ENCODE measurements around the gene NEURL1B.
"Not testable (repeated sequence)": the region's sequence is repeated elsewhere in the genome, so short reads cannot be mapped to it uniquely, and the experiment has no call there.

The NEURL1B gene

GRCh38 chr5:172648755-172649154, 7.7 kb downstream of the NEURL1B start:
- no peak for TF ChIP-seq CTCF (IDR thresholded peaks at IDR 0.05)
- H3K27ac ChIP-seq, result no peak overlapping the region
- no peaks in the 10 kb centered on the region for H3K9me3 ChIP-seq
- H3K27me3 ChIP-seq, result peaks cover 14% of the 10 kb centered on the region
- H3K36me3 ChIP-seq, result no peaks in the 10 kb centered on the region
- no peak overlapping the region for H3K4me3 ChIP-seq (ENCODE audit: low read depth in 1 of 2, low read length in 1 of 2)
- H3K4me1 ChIP-seq (ENCODE audit: control insufficient read depth in 1 of 2, insufficient read depth in 1 of 2, low read depth in 1 of 2, low read length in 1 of 2), result no peaks in the 10 kb centered on the region

DNA sequence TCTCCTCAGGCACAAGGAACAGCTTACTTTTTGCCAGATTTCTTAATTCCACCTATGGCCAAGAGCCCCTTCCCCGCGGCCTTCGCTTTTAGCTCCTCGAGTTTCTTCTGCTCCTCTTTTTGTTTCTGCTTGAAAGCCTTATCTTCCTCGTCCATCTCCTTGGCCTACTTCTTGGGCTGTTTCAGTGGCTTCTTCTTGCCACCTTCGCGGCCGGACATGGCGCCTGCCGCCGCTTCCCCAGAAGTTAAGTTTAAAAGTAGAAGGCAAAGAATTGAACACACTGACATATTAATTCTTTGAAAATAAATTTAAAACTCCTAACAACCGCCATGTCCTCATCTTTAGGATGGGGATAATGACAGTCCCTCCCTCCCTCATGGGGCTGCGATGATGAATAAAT, 15.4 kb downstream of the NEURL1B start:
- H3K27me3 ChIP-seq, result peaks cover 14% of the 10 kb centered on the region
- not testable (repeated sequence) for H3K36me3 ChIP-seq; H3K4me1 ChIP-seq (ENCODE audit: control insufficient read depth in 1 of 2, insufficient read depth in 1 of 2, low read depth in 1 of 2, low read length in 1 of 2)

GRCh38 chr5:172657524-172658233, 16.6 kb downstream of the NEURL1B start:
- H3K9me3 ChIP-seq; H3K4me1 ChIP-seq (ENCODE audit: control insufficient read depth in 1 of 2, insufficient read depth in 1 of 2, low read depth in 1 of 2, low read length in 1 of 2); H3K27ac ChIP-seq; H3K4me3 ChIP-seq (ENCODE audit: low read depth in 1 of 2, low read length in 1 of 2); H3K36me3 ChIP-seq: not testable (repeated sequence)
- H3K27me3 ChIP-seq, result peaks cover 14% of the 10 kb centered on the region

More for the DNA sequence above, 15.4 kb downstream of the NEURL1B start:
- not testable (repeated sequence) for H3K27ac ChIP-seq; H3K9me3 ChIP-seq; H3K4me3 ChIP-seq (ENCODE audit: low read depth in 1 of 2, low read length in 1 of 2)

- Histone ChIP-seq H3K27me3 (peaks cover 14% of the 10 kb centered on the region), H3K27ac (no peak overlapping the region), H3K4me3 (ENCODE audit: low read depth in 1 of 2, low read length in 1 of 2) (no peak overlapping the region), H3K9me3 (no peaks in the 10 kb centered on the region), H3K36me3 (no peaks in the 10 kb centered on the region), H3K4me1 (ENCODE audit: control insufficient read depth in 1 of 2, insufficient read depth in 1 of 2, low read depth in 1 of 2, low read length in 1 of 2) (no peaks in the 10 kb centered on the region)
- TF ChIP-seq CTCF (IDR thresholded peaks at IDR 0.05), result no peak
Measured at GRCh38 chr5:172658391-172658790, 17.3 kb downstream of the NEURL1B start.

GRCh38 chr5:172658961-172659501, 18.0 kb downstream of the NEURL1B start:
- Histone ChIP-seq H3K9me3 (no peaks in the 10 kb centered on the region), H3K36me3 (no peaks in the 10 kb centered on the region), H3K4me3 (ENCODE audit: low read depth in 1 of 2, low read length in 1 of 2) (no peak overlapping the region), H3K4me1 (ENCODE audit: control insufficient read depth in 1 of 2, insufficient read depth in 1 of 2, low read depth in 1 of 2, low read length in 1 of 2) (no peaks in the 10 kb centered on the region), H3K27me3 (peaks cover 14% of the 10 kb centered on the region), H3K27ac (no peak overlapping the region)
- no peak for TF ChIP-seq CTCF (IDR thresholded peaks at IDR 0.05)

DNA sequence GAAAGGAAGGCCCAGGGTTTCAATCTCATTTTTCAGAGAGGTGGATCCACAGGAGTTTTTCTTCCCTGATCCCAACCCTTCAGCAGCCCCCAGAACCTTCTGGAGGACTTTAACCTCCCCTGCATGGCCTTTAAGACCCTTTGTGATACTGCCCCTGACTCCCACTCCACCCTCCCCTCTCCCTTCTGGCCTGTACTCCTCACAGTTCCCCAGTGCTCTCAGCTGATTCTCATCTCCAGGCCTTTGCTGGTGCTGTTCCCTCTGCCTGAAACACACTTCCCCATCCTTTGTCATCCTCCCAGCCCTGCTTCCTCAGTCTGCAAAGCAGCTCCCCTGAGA, 18.5 kb downstream of the NEURL1B start:
- Histone ChIP-seq H3K27me3 (peaks cover 14% of the 10 kb centered on the region), H3K4me1 (ENCODE audit: control insufficient read depth in 1 of 2, insufficient read depth in 1 of 2, low read depth in 1 of 2, low read length in 1 of 2) (no peaks in the 10 kb centered on the region), H3K4me3 (ENCODE audit: low read depth in 1 of 2, low read length in 1 of 2) (no peak overlapping the region), H3K9me3 (no peaks in the 10 kb centered on the region), H3K27ac (no peak overlapping the region), H3K36me3 (no peaks in the 10 kb centered on the region)
- TF ChIP-seq CTCF (IDR thresholded peaks at IDR 0.05), result no peak
